Measurements from ENCODE around the gene ARHGEF10L. TPM values are rescaled to one million over a fixed set of nuclear protein-coding genes. Genes with fewer than 3 reads are reported as not detected.
"Not testable (repeated sequence)": the region's sequence is repeated elsewhere in the genome, so short reads cannot be mapped to it uniquely, and the experiment has no call there.

ARHGEF10L gene
- total RNA-seq, 1 experiment from 2014 or later, result 3.8 TPM

- no peak for DNase-seq (ENCODE audit: extremely low read depth, low read depth)
Observed at GRCh38 chr1:17725811-17726582, 186.5 kb downstream of the ARHGEF10L start.

- no peak for DNase-seq (ENCODE audit: extremely low read depth, low read depth)
Observed at GRCh38 chr1:17728123-17728712, 188.7 kb downstream of the ARHGEF10L start.

- no peak for DNase-seq (ENCODE audit: extremely low read depth, low read depth)
Observed at GRCh38 chr1:17729248-17729647, 189.8 kb downstream of the ARHGEF10L start.

GRCh38 chr1:17729909-17730308 is 190.4 kb downstream of the ARHGEF10L start:
- DNase-seq (ENCODE audit: extremely low read depth, low read depth), result no peak

GRCh38 chr1:17731460-17731859 is 192.0 kb downstream of the ARHGEF10L start:
- DNase-seq (ENCODE audit: extremely low read depth, low read depth), result no peak

GRCh38 chr1:17732475-17732874 is 193.0 kb downstream of the ARHGEF10L start:
- DNase-seq (ENCODE audit: extremely low read depth, low read depth), result no peak

- DNase-seq (ENCODE audit: extremely low read depth, low read depth), result no peak
Observed at GRCh38 chr1:17733661-17734060, 194.2 kb downstream of the ARHGEF10L start.

GRCh38 chr1:17734609-17735008 is 195.1 kb downstream of the ARHGEF10L start:
- no peak for DNase-seq (ENCODE audit: extremely low read depth, low read depth)

- DNase-seq (ENCODE audit: extremely low read depth, low read depth), result no peak
Observed at GRCh38 chr1:17735348-17735747, 195.8 kb downstream of the ARHGEF10L start.

GRCh38 chr1:17735793-17736192 is 196.3 kb downstream of the ARHGEF10L start:
- no peak for DNase-seq (ENCODE audit: extremely low read depth, low read depth)

- DNase-seq (ENCODE audit: extremely low read depth, low read depth), result no peak
Observed at GRCh38 chr1:17736625-17737024, 197.1 kb downstream of the ARHGEF10L start.

GRCh38 chr1:17739050-17739449 is 199.6 kb downstream of the ARHGEF10L start:
- no peak for DNase-seq (ENCODE audit: extremely low read depth, low read depth)

GRCh38 chr1:17741052-17741451 is 201.6 kb downstream of the ARHGEF10L start:
- no peak for DNase-seq (ENCODE audit: extremely low read depth, low read depth)

GRCh38 chr1:17742583-17742982 is 203.1 kb downstream of the ARHGEF10L start:
- no peak for DNase-seq (ENCODE audit: extremely low read depth, low read depth)

GRCh38 chr1:17743008-17743647 is 203.6 kb downstream of the ARHGEF10L start:
- DNase-seq (ENCODE audit: extremely low read depth, low read depth), result no peak

GRCh38 chr1:17743925-17744324 is 204.4 kb downstream of the ARHGEF10L start:
- no peak for DNase-seq (ENCODE audit: extremely low read depth, low read depth)

GRCh38 chr1:17744666-17745478 is 205.4 kb downstream of the ARHGEF10L start:
- no peak for DNase-seq (ENCODE audit: extremely low read depth, low read depth)

GRCh38 chr1:17745479-17745955 is 206.0 kb downstream of the ARHGEF10L start:
- no peak for DNase-seq (ENCODE audit: extremely low read depth, low read depth)

- not testable (repeated sequence) for DNase-seq (ENCODE audit: extremely low read depth, low read depth)
Observed at GRCh38 chr1:17746281-17746680, 206.8 kb downstream of the ARHGEF10L start.

GRCh38 chr1:17746920-17747319 is 207.4 kb downstream of the ARHGEF10L start:
- DNase-seq (ENCODE audit: extremely low read depth, low read depth), result no peak

Data from NCI-H460 (cell line).